ENCODE data around the gene ZNF440. TPM values are rescaled to one million over a fixed set of nuclear protein-coding genes. Genes with fewer than 3 reads are reported as not detected.

The ZNF440 gene
- total RNA-seq, 2 experiments from 2014 or later = 11.2 to 14.9 TPM

DNA sequence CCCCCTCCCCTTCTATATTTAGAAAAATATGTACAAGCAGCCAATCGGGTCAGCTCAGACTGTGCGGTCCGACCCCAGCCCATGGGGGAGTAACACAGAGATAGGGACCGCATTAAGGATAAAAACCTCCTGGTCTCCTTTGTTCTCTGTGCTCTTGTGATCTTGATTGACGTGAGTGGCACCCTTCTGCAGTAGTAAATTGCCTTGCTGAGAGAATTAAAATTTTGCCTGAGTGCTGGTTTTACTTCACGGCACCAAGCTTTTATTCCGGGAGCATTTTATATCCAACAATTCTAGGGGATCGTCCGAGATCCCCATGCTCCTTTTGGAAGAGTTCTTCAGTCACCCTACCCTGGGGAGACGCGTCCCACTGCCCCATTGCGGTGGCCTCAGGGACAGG is 66.5 kb downstream of the ZNF440 start:
- no peaks in the 10 kb centered on the region for H3K9me3 Mint-ChIP-seq (ENCODE audit: low read depth)
- DNase-seq (no peak), ATAC-seq (no peak)
- H3K4me1 Mint-ChIP-seq = peaks cover 2% of the 10 kb centered on the region
- CTCF ChIA-PET = interaction anchor here (0.8 to 6.4 kb wide), 11 partner anchors 43 to 733 kb away, joined by 3 to 38 read pairs (median 4); partner anchors contain the start of genes ZNF20, ZNF440, ZNF491 and ZNF878
- no peak overlapping the region for H3K4me3 Mint-ChIP-seq
- peaks cover 4% of the 10 kb centered on the region for H3K27me3 Mint-ChIP-seq
- no peaks in the 10 kb centered on the region for H3K36me3 Mint-ChIP-seq
- H3K27ac Mint-ChIP-seq = no peak overlapping the region

DNA sequence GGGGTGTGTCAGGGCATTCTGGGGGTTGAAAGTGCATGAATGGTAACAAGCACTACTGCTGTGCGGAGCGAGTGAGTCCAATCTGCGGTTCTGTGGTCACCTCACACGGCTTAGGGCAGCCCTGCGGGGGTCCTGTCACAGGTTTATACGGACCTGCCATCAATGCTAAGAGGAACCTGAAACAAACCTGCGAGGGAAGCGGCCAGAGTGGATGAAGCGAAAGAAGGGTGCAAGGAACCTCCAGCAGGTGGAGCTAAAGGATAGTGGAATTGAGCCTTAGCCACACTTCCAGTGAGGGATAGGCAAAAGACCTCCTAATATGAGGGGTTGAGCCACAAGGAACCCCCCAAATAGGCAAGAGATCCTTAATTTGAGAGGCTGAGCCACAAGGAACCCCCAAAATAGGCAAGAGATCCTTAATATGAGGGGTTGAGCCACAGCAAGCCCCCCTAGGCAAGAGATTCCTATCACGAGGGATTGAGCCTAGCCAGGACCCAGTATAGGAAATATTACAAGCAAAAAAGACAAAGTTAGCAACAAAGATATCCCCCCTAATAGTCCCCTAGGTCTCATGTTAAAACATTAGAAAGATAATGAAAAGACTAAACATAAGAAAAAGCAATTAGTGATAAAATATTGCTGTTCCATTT is 67.2 kb downstream of the ZNF440 start:
- ATAC-seq (peak; percentile 80), DNase-seq (peak; percentile 74)
- Mint-ChIP-seq H3K27ac (no peak overlapping the region), H3K27me3 (peaks cover 4% of the 10 kb centered on the region), H3K4me3 (no peak overlapping the region), H3K36me3 (peaks cover under 1% of the 10 kb centered on the region), H3K4me1 (peaks cover 2% of the 10 kb centered on the region), H3K9me3 (ENCODE audit: low read depth) (peaks cover 1% of the 10 kb centered on the region)
- CTCF ChIA-PET = interaction anchor here (0.8 to 6.4 kb wide), 10 partner anchors 43 to 733 kb away, joined by 3 to 38 read pairs (median 5); partner anchors contain the start of genes ZNF20, ZNF440, ZNF491 and ZNF878

GRCh38 chr19:11882606-11883005 is 68.5 kb downstream of the ZNF440 start:
- Mint-ChIP-seq H3K4me1 (peaks cover 6% of the 10 kb centered on the region), H3K9me3 (ENCODE audit: low read depth) (peaks cover 3% of the 10 kb centered on the region), H3K4me3 (no peak overlapping the region), H3K36me3 (peaks cover 1% of the 10 kb centered on the region), H3K27ac (no peak overlapping the region), H3K27me3 (peaks cover 4% of the 10 kb centered on the region)
- DNase-seq (no peak), ATAC-seq (no peak)
- CTCF ChIA-PET = interaction anchor here (0.9 to 6.4 kb wide), 5 partner anchors 41 to 208 kb away, joined by 3 to 38 read pairs (median 6); no protein-coding TSS in a partner anchor

Other genes with a start within 250 kb of the ZNF440 start
- gene ACP5, start 236.6 kb upstream of the ZNF440 start, total RNA-seq = 10 to 100 TPM; 34.1 to 58.8 TPM
- 1 to 10 TPM; 6.3 to 7.1 TPM for gene ZNF627, start 216.8 kb upstream of the ZNF440 start, total RNA-seq
- gene ZNF823, start 75.3 kb upstream of the ZNF440 start, total RNA-seq = 1 to 10 TPM; 6.3 to 6.4 TPM
- gene ZNF441, start 47.3 kb upstream of the ZNF440 start, total RNA-seq = 1 to 10 TPM; 6.7 to 9.4 TPM
- gene ZNF491, start 15.8 kb upstream of the ZNF440 start, total RNA-seq = 1 to 10 TPM in 1 of 2 experiments, under 1 TPM in 1; 0.96 to 1.7 TPM
- gene ZNF439, start 34.5 kb downstream of the ZNF440 start, total RNA-seq = 1 to 10 TPM; 6.0 to 6.2 TPM
- 1 to 10 TPM; 1.2 to 2.0 TPM for gene ZNF69, start 73.5 kb downstream of the ZNF440 start, total RNA-seq
- 10 to 100 TPM; 16.9 to 24.1 TPM for gene ZNF700, start 110.8 kb downstream of the ZNF440 start, total RNA-seq
- under 1 TPM; 0.85 to 0.98 TPM for gene ZNF763, start 150.8 kb downstream of the ZNF440 start, total RNA-seq
- under 1 TPM; 0.20 to 0.82 TPM for gene ZNF433, start 221.4 kb downstream of the ZNF440 start, total RNA-seq
- gene ZNF878, start 238.7 kb downstream of the ZNF440 start, total RNA-seq = under 1 TPM; 0.67 to 0.94 TPM

Measured in activated CD8-positive, alpha-beta memory T cell treated with anti-CD3 and anti-CD28 coated beads, Interleukin-2, amount 10 ng/mL, durations not matched to agents 7 days and 5 days (primary cell).